T-helper 9 cell (primary cell): ENCODE results near the gene SLC44A2.

Experiments used
- DNase-seq: peaks from one replicate; pipeline ENCODE4 v3.0.0-alpha.2; 2020

The SLC44A2 gene

GRCh38 chr19:10683582-10683981 is 58.2 kb downstream of the SLC44A2 start:
- no peak for DNase-seq

- no peak for DNase-seq
These were observed 59.9 kb downstream of the SLC44A2 start for GRCh38 chr19:10685210-10685609.

DNA sequence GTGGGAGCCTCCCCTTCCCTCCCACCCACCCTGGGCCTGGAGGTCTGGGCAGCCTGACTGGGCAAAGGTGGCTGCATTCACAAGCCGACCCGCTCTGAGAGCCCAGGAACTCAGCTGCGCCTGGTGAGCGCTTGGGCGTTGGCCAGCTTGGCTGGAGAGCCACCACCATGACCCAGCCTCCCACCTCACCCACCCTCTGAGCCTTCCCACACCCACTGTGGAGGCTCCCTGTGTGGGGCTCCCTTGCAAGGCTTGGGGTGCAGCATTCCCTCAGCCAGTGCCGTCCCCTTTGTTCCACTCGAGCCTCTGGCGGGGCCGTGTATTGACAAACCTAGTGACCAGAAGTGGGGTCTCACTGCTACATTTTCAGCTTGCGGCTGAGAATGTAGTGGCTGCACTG is 60.8 kb downstream of the SLC44A2 start:
- DNase-seq: no peak

DNA sequence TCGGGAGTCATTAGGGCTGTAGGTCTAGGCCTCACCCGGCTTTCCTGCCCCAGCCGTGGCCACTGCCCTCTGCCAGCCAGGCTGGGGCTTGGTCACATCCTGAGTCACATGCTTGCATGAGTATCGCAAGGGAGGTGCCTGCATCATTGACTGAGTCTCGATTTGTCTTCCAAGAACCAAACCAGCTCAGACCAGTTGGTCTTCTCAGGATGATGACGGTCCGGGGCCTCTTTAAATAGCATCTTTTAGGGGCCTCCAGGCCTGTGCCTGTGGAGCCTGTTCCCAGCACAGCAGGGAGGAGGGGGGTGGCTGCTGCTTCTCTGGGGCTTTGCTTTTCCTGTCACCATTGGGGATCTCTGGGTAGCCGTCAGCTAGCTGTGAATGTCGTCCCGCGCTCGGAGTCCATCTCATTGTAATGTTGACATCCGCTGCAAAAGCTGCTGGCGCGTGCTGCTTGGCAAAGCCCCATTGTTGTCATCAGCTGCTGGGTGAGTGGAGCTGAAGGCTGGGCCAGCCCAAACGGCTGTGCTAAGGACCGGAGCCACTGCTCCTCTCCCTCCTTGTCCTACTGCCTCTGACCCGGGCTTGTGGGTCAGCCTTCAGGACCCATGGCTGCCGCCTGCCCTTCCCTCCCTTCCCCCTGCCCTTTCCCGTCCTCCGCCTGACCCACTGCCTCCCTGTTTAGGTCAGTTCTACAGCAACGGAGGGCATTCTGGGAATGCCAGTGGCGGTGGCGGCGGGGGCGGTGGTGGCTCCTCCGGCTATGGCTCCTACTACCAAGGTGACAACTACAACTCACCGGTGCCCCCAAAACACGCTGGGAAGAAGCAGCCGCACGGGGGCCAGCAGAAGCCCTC is 61.5 kb downstream of the SLC44A2 start:
- DNase-seq: no peak

DNA sequence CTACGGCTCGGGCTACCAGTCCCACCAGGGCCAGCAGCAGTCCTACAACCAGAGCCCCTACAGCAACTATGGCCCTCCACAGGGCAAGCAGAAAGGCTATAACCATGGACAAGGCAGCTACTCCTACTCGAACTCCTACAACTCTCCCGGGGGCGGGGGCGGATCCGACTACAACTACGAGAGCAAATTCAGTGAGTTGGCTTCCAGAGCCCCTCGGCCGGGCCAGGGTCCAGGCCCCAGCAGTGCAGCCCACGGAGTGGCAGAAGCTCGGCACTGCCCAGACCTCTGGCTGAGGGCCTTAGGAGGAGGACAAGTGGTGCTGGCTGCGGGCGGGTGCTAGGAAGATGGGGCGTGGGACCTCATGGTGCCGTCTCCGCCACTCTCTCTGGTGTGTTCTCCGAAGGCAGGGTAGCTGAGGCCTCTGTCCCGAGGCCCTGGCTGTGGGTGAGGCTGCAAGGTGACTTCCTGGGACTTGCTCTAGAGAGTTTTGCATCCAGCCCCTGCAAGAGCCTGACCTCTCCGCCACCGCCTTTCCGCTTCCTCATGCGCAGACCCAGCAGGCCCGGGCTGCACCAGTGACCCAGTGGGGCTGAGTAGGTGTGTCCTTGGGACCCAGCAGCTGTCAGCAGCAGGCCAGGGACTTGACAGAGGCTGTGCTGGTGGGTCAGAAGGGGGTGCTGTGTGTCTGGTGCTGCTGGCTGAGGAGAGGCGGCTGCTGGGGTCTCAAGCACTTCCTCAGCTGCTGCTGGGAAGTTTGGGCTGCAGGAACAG is 62.4 kb downstream of the SLC44A2 start:
- no peak for DNase-seq

GRCh38 chr19:10688545-10689280 is 63.4 kb downstream of the SLC44A2 start:
- DNase-seq: no peak

GRCh38 chr19:10690341-10690781 is 65.0 kb downstream of the SLC44A2 start:
- DNase-seq: no peak

DNA sequence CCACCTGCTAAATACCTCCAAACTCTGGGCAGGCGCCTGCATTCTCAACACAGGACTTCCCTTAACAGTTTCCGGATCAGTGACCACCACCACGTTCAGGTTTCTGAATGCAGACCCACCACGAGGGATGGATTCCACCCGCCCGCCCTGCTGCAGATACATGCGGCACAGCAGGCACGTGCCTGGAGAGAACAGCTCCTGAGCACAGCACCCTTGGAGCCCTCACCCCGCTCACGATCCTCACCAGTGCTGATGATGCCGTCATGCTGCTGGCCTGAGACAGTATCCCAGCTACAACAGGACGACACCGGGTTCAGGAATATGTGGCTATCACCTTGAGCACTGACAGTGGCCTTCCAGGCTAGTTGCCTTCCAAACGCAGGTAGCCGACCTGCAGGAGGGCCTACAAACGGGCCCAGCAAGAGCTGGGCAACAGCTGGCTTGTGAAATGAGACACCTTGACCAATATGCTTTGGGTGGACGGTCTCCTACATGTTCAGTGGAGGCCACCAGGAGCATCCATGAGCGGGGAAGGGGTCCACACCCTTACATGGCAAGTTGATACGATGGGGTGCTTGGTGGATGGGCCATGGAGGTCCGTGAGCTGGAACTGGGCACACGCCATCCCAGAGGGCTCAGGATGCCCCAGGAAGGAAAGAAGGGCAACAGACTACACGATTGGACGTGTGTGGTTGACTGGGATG is 66.0 kb downstream of the SLC44A2 start:
- DNase-seq: no peak

- DNase-seq: no peak
These were observed 66.5 kb downstream of the SLC44A2 start for GRCh38 chr19:10691883-10692282.

DNA sequence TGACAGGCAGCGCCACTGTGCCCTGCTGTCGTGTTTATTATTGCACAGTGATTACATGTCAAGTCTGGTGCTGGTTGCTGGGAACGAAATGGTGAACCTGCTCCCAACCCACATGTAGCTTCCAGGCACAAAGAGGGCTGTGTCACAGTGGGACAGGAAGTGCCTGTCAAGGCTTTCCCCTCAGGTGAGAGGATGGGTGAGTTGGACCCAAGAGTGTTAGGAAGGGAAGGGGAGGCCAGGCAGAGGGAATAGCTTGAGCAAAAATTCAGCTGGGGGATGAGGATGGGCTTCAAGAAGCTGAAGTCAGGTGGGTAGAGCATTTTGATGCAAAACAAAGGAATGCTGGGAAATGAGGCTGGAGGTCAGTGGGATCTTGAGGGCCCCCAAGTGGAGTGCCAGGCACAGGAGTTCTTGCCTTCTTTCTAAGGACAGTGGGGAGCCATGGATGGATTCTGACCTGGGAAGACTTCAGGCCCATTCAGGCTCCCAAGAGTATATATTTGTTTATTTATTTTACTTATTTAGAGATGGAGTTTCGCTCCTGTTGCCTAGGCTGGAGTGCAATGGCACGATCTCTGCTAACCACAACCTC is 67.4 kb downstream of the SLC44A2 start:
- no peak for DNase-seq
